HepG2 (cell line): Measurements from ENCODE around the gene L2HGDH. TPM values are rescaled to one million over a fixed set of nuclear protein-coding genes. Genes with fewer than 3 reads are reported as not detected.
A peak's percentile ranks its signal among the peaks of the same experiment; 100 is the strongest.

Experiments
- ARID5B ChIP-seq: IDR thresholded peaks from 2 replicates; pipeline ENCODE4 v1.4.0; 2020; ENCODE audit warnings: mild to moderate bottlenecking, missing genetic modification reagents
- BCL6 ChIP-seq: IDR thresholded peaks from 2 replicates; pipeline ENCODE4 v1.6.1; 2016; ENCODE audit warnings: missing genetic modification reagents, missing compliant biosample characterization
- E2F1 ChIP-seq: sonication (generic); formaldehyde crosslinking; IDR thresholded peaks from 2 replicates; pipeline ENCODE4 v1.5.0; 2020; ENCODE audit warnings: missing genetic modification reagents
- FOXO1 ChIP-seq: sonication (generic); formaldehyde crosslinking; IDR thresholded peaks from 2 replicates; pipeline ENCODE4 v1.4.0; 2020; ENCODE audit warnings: missing genetic modification reagents
- FOXP4 ChIP-seq: sonication (generic); formaldehyde crosslinking; IDR thresholded peaks from 2 replicates; pipeline ENCODE4 v1.4.0; 2020; ENCODE audit warnings: missing genetic modification reagents
- HHEX ChIP-seq: IDR thresholded peaks from 2 replicates; pipeline ENCODE4 v1.6.1; 2016; ENCODE audit warnings: control low read depth
- MAFF ChIP-seq: IDR thresholded peaks from 2 replicates; pipeline ENCODE4 v1.6.1; 2011; ENCODE audit warnings: low read depth, low read length, improper control_type of control experiment
- PATZ1 ChIP-seq: sonication (generic); formaldehyde crosslinking; IDR thresholded peaks from 2 replicates; pipeline ENCODE4 v1.4.0; 2020; ENCODE audit warnings: missing genetic modification reagents
- RORA ChIP-seq: sonication (generic); formaldehyde crosslinking; IDR thresholded peaks from 2 replicates; pipeline ENCODE4 v1.5.0; 2020; ENCODE audit warnings: mild to moderate bottlenecking, missing genetic modification reagents, moderate library complexity
- RXRA ChIP-seq: sonication (generic); formaldehyde crosslinking; IDR thresholded peaks from 2 replicates; pipeline ENCODE4 v1.5.1; 2020; ENCODE audit warnings: missing genetic modification reagents
- SIX4 ChIP-seq: sonication (generic); formaldehyde crosslinking; IDR thresholded peaks from 2 replicates; pipeline ENCODE4 v1.4.0; 2020; ENCODE audit warnings: missing genetic modification reagents
- SMAD3 ChIP-seq: sonication (generic); formaldehyde crosslinking; IDR thresholded peaks from 2 replicates; pipeline ENCODE4 v1.4.0; 2020; ENCODE audit warnings: missing genetic modification reagents
- STAT5B ChIP-seq: sonication (generic); formaldehyde crosslinking; IDR thresholded peaks from 2 replicates; pipeline ENCODE4 v1.4.0; 2020; ENCODE audit warnings: missing genetic modification reagents
- ZFP1 ChIP-seq: IDR thresholded peaks from 2 replicates; pipeline ENCODE4 v1.6.1; 2016
- ZFY ChIP-seq: sonication (generic); formaldehyde crosslinking; IDR thresholded peaks from 2 replicates; pipeline ENCODE4 v1.4.0; 2020; ENCODE audit warnings: missing genetic modification reagents
- ZNF264 ChIP-seq: sonication (generic); formaldehyde crosslinking; IDR thresholded peaks from 2 replicates; pipeline ENCODE4 v1.4.0; 2020; ENCODE audit warnings: missing genetic modification reagents
- ZNF3 ChIP-seq: IDR thresholded peaks from 2 replicates; pipeline ENCODE4 v1.7.0; 2017; ENCODE audit warnings: inconsistent platforms
- ZNF331 ChIP-seq: sonication (generic); formaldehyde crosslinking; IDR thresholded peaks from 2 replicates; pipeline ENCODE4 v1.4.0; 2020; ENCODE audit warnings: missing genetic modification reagents
- ZNF616 ChIP-seq: sonication (generic); formaldehyde crosslinking; IDR thresholded peaks from 2 replicates; pipeline ENCODE4 v1.5.0; 2020; ENCODE audit warnings: low read depth, mild to moderate bottlenecking, missing genetic modification reagents
- ZNF644 ChIP-seq: IDR thresholded peaks from 2 replicates; pipeline ENCODE4 v1.6.1; 2016; ENCODE audit warnings: low read depth
- ZNF737 ChIP-seq: sonication (generic); formaldehyde crosslinking; IDR thresholded peaks from 2 replicates; pipeline ENCODE4 v1.5.0; 2020; ENCODE audit warnings: missing genetic modification reagents, mild to moderate bottlenecking, borderline replicate concordance
- ZNF792 ChIP-seq: IDR thresholded peaks from 2 replicates; pipeline ENCODE4 v1.6.1; 2016
- polyA plus RNA-seq, 8 experiments: library from polyadenylated mRNA; depleted of rRNA in 3 of 8; stranded (reverse) in 7 of 8; unstranded in 1 of 8; fragments of >200 nt; fragmentation: Illumina TruSeq in 4 of 8; extraction: Trizol in 4 of 8; gene quantifications; 2 replicates each; pipeline versions ENCODE4 v1.2.1 to v1.2.3, GENCODE V29; 2011 to 2016; ENCODE audit warnings: low read depth in 4 of 8, missing spikeins in 1 of 8, mixed read lengths in 1 of 8; ENCODE audit not compliant: insufficient read depth in 1 of 8
- total RNA-seq, 5 experiments: library from RNA; depleted of rRNA; stranded (reverse); fragments of >200 nt; fragmentation: Illumina TruSeq; extraction: Trizol; gene quantifications; 2 replicates each; pipeline ENCODE4 v1.2.3, GENCODE V29; 2016; ENCODE audit warnings: low read depth in 1 of 5

The L2HGDH gene
- total and polyA plus RNA-seq, 2 of the 13 experiments (the other 11 are each of a cell fraction or from before 2014, with no cell fraction given), result 3.3 to 5.0 TPM

GRCh38 chr14:50303744-50304471 is 8.1 kb downstream of the L2HGDH start (continued):
- TF ChIP-seq SMAD3 (CRISPR knock-in tag) (0 out of 2 replicates have a peak, but pooled peaks have one; percentile 47), ZNF616 (CRISPR knock-in tag) (no peak), E2F1 (CRISPR knock-in tag) (no peak), ARID5B (peak; percentile 93), FOXO1 (CRISPR knock-in tag) (no peak; the same call in 1 of the 2 replicates), ZNF644 (CRISPR knock-in tag) (peak; percentile 94), BCL6 (peak; percentile 92), ZFP1 (CRISPR knock-in tag) (peak; percentile 76), ZNF737 (no peak), PATZ1 (CRISPR knock-in tag) (0 out of 2 replicates have a peak, but pooled peaks have one; percentile 29), FOXP4 (CRISPR knock-in tag) (peak; percentile 69), MAFF (peak; percentile 86), ZFY (CRISPR knock-in tag) (0 out of 2 replicates have a peak, but pooled peaks have one; percentile 32), RORA (CRISPR knock-in tag) (no peak), HHEX (CRISPR knock-in tag) (no peak), SIX4 (CRISPR knock-in tag) (no peak), ZNF264 (CRISPR knock-in tag) (peak; percentile 83; the same call in 1 of the 2 replicates), ZNF792 (CRISPR knock-in tag) (peak; percentile 74; the same call in 1 of the 2 replicates), RXRA (CRISPR knock-in tag) (peak; percentile 30; the same call in 1 of the 2 replicates), STAT5B (CRISPR knock-in tag) (no peak), ZNF331 (CRISPR knock-in tag) (peak; percentile 93), ZNF3 (CRISPR knock-in tag) (no peak)
